Activated naive CD4-positive, alpha-beta T cell treated with anti-CD3 and anti-CD28 coated beads, Interleukin-2, amount 50 U/mL, for 24 hours (primary cell): Measurements from ENCODE around the gene UNC50.

Experiments
- H3K27ac Mint-ChIP-seq: one replicate; pipeline ENCODE4 v1.8.0; 2021; ENCODE audit warnings: mild to moderate bottlenecking, mixed read lengths
- H3K27me3 Mint-ChIP-seq: one replicate; pipeline ENCODE4 v1.8.0; 2021; ENCODE audit warnings: mixed read lengths
- H3K36me3 Mint-ChIP-seq: one replicate; pipeline ENCODE4 v1.8.0; 2021; ENCODE audit warnings: mixed read lengths
- H3K4me1 Mint-ChIP-seq: one replicate; pipeline ENCODE4 v1.8.0; 2021; ENCODE audit warnings: mixed read lengths
- H3K4me3 Mint-ChIP-seq: one replicate; pipeline ENCODE4 v1.8.0; 2021; ENCODE audit warnings: mild to moderate bottlenecking, mixed read lengths
- H3K9me3 Mint-ChIP-seq: one replicate; pipeline ENCODE4 v1.8.0; 2021; ENCODE audit warnings: mixed read lengths

Gene UNC50, protein sequence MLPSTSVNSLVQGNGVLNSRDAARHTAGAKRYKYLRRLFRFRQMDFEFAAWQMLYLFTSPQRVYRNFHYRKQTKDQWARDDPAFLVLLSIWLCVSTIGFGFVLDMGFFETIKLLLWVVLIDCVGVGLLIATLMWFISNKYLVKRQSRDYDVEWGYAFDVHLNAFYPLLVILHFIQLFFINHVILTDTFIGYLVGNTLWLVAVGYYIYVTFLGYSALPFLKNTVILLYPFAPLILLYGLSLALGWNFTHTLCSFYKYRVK

DNA sequence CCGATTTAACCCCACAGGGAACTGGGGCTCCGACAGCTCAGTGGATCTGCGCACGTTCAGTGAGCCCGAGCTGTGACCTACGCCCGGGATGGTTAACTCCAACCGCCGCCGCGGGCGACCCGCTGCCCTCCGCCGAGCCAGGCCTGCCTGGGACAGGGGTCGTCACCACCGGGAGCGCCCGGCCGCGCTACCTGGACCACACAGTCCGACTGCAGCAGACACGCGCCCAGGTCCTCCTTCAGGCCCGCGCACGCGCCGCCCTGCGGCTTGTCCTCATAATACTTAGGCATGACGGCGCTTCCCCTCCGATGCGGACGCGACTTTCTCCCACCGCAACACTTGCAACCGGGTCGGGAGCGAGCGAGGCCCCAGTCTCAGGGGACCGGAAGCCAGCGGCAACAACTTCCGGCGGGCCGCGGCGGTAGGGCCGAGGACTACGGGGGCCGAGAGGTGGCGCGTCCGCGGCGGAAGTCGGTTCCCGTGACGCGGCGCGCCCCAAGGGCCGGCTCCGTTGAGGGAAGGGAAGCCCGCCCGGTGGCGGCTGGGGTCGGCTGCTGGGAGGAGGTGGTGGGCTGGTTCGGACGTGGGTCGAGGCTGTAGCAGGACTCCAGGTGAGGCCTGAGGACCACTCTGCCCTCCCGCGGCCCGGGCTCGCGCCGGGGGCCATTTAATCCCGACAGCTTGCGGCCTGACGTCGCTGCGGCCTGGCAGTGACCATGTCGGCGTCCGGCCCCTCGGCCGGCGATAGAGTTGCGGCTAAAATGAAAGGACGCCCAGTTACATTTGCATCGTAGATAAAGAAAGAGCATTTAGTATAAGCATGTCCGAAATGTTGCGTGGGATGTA, at the start of gene UNC50, which contains the start of gene COA5:
Gene UNC50, plus strand, starts transcription at position 474 of the 846 bp plus-strand sequence. CDS start 1,171 bp downstream, outside the sequence.
Gene COA5, minus strand, starts transcription at position 397 of the 846 bp plus-strand sequence. Its CDS starts 107 bp downstream, at position 290.
- Mint-ChIP-seq H3K36me3 (peaks cover 15% of the 10 kb centered on the region), H3K4me3 (peak within 1 kb of the TSS; percentile 91), H3K27me3 (no peaks in the 10 kb centered on the region), H3K27ac (peak within 1 kb of the TSS; percentile 93), H3K9me3 (no peaks in the 10 kb centered on the region), H3K4me1 (peaks cover 73% of the 10 kb centered on the region)

DNA sequence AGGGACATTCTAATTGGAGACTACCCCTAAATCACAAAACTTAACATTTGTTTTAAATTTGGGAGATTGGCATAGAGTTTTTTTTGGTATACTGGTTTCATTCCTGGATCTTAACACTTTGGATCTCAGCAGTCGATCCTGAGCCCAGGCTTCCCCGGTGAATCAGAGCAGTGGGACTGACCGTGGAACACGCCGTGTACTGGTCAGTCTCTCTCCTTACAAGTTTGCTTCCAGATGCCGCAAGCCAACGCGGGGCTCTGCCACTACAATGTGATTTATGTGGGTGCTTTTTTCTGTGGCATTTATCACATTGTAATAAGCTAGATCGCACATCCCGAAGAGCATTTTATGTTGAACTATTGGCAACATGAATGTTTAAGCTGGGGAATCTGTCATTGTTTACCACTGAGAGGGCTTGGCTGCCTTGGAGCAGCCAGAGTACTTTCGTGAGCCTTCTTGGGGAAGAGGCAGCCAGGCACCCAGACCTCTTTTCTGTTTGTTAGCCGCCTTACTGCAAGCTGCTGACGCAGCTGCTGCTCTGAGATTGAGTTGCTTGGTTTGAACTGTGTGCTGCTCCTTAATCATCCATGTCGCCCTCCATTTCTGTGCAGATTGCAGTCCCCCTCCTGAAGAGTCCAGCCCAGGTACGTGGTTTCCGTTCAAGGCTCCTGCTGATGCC, 49.4 kb upstream of the UNC50 start:
- Mint-ChIP-seq H3K36me3 (peaks cover 7% of the 10 kb centered on the region), H3K4me1 (peaks cover 28% of the 10 kb centered on the region), H3K4me3 (no peak overlapping the region), H3K9me3 (no peaks in the 10 kb centered on the region), H3K27me3 (no peaks in the 10 kb centered on the region), H3K27ac (peak overlapping the region; percentile 66)

DNA sequence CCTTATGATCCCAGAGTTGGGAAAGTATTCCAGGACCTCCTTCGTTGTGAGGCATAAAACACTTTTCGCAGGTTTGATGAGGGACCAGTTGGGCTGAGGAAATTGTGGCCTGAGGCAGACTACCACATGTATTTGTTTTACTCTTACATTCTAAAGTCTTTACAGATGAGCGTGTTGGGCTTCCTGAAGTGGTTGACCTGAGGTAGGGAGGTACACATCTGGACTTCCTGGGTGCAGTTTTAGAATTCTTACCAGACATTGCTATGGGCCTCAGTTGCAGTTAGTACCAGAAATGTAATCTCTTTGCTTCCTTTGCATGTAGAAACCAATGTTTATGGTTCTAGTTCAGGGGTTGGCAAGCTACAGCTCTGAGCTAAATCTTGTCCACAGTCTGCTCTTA, 48.8 kb upstream of the UNC50 start:
- no peak overlapping the region for H3K4me3 Mint-ChIP-seq
- no peaks in the 10 kb centered on the region for H3K9me3 Mint-ChIP-seq
- no peaks in the 10 kb centered on the region for H3K27me3 Mint-ChIP-seq
- peaks cover 7% of the 10 kb centered on the region for H3K36me3 Mint-ChIP-seq
- peaks cover 28% of the 10 kb centered on the region for H3K4me1 Mint-ChIP-seq
- H3K27ac Mint-ChIP-seq, result no peak overlapping the region

DNA sequence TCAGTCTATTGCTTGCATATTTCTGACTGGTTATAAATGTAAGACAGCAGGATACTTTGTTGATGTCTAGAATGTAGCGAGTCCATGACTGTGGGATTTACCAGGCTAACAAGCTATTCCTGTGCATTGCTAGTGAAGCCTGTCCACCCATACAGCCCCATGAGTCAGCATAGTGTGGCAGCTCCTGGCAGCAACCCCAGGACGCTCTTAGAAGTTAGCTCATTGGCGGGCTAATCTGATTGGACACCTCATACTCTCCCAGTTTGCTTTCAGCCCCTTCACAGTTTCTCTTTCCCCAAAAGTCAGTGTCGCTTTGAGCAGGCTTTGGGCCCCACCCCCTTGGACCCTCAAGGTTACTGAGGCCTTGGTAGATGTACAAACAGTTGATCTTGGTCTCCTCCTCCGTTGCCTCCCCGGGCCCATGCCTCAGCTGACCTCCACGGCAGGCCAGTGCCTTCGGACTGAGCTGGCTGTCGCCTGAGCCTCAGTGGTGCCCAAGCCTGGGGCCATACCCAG, 48.1 kb upstream of the UNC50 start:
- Mint-ChIP-seq H3K36me3 (peaks cover 2% of the 10 kb centered on the region), H3K9me3 (no peaks in the 10 kb centered on the region), H3K4me3 (no peak overlapping the region), H3K27me3 (no peaks in the 10 kb centered on the region), H3K27ac (peak overlapping the region; percentile 84), H3K4me1 (peaks cover 22% of the 10 kb centered on the region)

DNA sequence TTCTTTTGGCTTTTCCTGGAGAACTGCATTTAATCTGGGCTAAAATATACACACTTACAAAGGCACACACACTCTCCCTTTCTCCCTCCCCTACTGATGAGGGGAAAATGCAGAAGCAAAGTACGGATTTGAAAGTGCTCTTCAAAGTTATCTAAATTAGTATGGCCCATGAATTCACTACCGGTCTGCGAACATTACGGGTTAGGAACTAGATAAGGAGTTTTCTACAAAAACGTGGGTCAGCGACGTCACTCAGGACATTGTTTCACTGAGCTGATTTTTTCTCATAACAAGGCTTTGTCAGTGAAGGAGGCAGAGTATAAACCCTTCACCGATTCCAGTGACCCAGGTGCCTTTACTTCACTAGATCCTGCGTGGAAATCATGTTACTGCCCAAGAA, 47.4 kb upstream of the UNC50 start:
- no peak overlapping the region for H3K4me3 Mint-ChIP-seq
- no peaks in the 10 kb centered on the region for H3K27me3 Mint-ChIP-seq
- no peaks in the 10 kb centered on the region for H3K9me3 Mint-ChIP-seq
- H3K4me1 Mint-ChIP-seq, result peaks cover 15% of the 10 kb centered on the region
- H3K36me3 Mint-ChIP-seq, result peaks cover 2% of the 10 kb centered on the region
- H3K27ac Mint-ChIP-seq, result no peak overlapping the region

DNA sequence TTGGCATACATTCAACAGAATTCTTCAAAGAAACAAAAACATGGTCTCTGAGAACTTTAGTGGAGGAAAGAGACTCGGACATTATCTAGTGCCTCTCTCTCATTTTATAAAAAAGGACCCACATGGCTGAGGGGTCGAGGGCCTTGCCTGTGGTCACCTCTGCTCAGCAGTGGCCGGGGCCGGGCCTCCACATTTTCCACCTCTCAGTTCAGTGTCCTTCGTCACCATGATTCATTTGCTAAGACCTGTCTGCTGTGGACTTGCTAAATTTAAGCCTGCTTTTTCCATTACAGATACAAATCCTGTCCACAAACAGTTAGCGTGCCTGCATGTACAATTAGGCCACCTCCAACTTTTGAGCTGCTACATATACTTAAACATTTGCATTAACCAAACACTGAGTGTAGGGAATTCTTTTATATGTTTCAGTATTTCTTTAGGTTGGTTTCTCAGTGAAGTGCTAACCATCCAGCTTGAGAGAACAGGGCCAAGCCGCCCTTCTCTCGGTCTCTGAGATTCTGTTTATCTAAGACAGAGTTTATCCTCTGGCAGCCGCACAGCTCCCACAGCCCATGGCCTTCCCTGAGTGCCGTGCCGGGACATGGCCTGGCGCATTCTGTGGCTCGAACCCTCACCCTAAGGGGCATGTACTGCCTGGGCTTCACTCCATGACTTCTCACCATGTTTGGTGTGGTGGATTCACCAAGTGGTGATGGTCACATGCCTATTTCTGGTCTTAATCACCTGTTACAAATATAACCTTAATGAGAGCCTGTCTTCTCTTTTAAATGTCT, 46.3 kb upstream of the UNC50 start:
- peaks cover 2% of the 10 kb centered on the region for H3K36me3 Mint-ChIP-seq
- H3K4me1 Mint-ChIP-seq, result peaks cover 6% of the 10 kb centered on the region
- no peaks in the 10 kb centered on the region for H3K9me3 Mint-ChIP-seq
- H3K27ac Mint-ChIP-seq, result no peak overlapping the region
- no peak overlapping the region for H3K4me3 Mint-ChIP-seq
- H3K27me3 Mint-ChIP-seq, result no peaks in the 10 kb centered on the region

DNA sequence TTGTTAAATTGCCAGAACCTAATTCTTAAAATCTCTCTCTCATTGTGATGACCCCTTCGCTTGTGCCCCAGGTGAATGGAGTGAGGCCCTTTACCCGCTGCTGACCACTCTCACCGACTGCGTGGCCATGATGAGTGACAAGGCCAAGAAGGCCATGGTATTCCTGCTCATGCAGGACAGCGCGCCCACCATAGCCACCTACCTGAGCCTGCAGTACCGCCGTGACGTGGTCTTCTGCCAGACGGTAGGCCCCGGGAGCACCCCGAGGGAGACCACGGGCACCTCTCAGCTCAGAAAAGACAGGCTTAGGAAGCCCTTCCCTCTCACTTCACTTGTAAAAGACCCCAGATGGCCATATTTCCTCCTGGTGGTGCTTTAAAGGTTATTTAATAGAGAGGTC, 45.0 kb upstream of the UNC50 start:
- Mint-ChIP-seq H3K27me3 (no peaks in the 10 kb centered on the region), H3K4me1 (peaks cover 6% of the 10 kb centered on the region), H3K27ac (no peak overlapping the region), H3K36me3 (peaks cover 4% of the 10 kb centered on the region), H3K4me3 (no peak overlapping the region), H3K9me3 (no peaks in the 10 kb centered on the region)

DNA sequence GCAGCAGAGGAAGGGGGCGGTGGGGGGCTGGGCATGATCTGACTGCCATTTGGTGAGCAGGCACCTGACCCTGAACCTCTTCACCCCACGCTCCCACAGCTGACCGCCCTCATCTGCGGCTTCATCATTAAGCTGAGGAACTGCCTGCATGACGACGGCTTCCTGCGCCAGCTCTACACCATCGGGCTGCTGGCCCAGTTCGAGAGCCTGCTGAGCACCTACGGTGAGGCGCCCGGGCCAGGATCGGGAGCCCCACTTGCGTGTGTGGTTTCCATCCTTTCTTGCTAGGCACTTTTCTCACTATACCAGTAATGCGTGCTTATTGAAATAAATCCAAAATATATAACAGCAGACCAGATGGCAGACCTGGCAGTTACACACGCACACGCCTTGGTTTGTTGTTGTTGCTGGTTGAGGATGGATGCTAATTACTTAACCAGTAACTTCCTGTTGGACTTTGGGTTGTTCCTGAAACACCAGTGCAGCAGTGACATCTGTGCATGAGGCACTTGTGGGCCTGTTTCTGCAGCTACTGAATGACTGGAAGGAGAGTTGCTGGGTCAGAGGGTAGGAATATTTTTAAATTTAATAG, 43.8 kb upstream of the UNC50 start:
- no peak overlapping the region for H3K27ac Mint-ChIP-seq
- H3K4me1 Mint-ChIP-seq, result no peaks in the 10 kb centered on the region
- no peak overlapping the region for H3K4me3 Mint-ChIP-seq
- H3K27me3 Mint-ChIP-seq, result no peaks in the 10 kb centered on the region
- peaks cover 7% of the 10 kb centered on the region for H3K36me3 Mint-ChIP-seq
- H3K9me3 Mint-ChIP-seq, result no peaks in the 10 kb centered on the region

DNA sequence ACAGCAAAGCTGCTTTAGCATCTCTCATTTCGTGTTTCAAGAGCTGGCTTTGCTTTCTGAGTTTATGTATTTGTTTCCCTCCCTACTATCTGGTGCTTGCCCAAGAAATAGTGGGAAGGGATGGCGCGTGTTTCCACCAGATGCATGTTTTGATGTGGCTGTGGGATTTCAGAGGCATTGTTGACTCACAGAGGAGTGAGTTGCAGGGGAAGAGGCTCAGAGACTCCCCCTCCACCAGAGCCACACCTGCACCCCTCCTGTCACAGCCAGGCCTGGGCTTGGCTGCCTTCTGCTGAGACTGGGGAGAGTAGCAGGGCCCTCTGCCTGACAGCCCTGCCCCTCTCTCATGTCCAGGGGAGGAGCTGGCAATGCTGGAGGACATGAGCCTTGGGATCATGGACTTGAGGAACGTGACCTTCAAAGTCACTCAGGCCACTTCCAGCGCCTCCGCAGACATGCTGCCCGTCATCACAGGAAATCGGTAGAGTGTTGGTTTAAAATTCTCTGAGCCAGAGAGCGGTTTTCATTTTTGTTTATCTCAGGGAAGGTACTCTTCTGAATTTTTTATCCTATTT, 43.0 kb upstream of the UNC50 start:
- Mint-ChIP-seq H3K36me3 (peaks cover 11% of the 10 kb centered on the region), H3K9me3 (no peaks in the 10 kb centered on the region), H3K4me3 (no peak overlapping the region), H3K27me3 (no peaks in the 10 kb centered on the region), H3K4me1 (no peaks in the 10 kb centered on the region), H3K27ac (no peak overlapping the region)

DNA sequence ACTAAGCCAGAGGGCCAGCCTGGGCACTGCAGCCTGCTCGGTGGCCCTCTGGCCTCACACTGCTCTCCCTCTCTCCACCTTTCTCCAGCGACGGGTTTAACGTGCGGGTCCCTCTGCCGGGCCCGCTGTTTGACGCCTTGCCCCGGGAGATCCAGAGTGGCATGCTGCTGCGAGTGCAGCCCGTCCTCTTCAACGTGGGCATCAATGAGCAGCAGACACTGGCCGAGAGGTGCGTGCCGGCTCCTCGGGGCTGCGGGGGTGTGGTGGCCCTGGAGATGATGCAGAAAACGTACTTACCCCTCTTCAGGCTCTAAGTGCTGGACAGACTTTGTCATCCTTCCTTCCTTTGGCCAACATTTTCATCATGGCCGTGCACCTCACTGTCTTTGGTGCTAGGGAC, 42.4 kb upstream of the UNC50 start:
- H3K27me3 Mint-ChIP-seq, result no peaks in the 10 kb centered on the region
- H3K36me3 Mint-ChIP-seq, result peaks cover 11% of the 10 kb centered on the region
- no peaks in the 10 kb centered on the region for H3K9me3 Mint-ChIP-seq
- no peak overlapping the region for H3K4me3 Mint-ChIP-seq
- no peaks in the 10 kb centered on the region for H3K4me1 Mint-ChIP-seq
- H3K27ac Mint-ChIP-seq, result no peak overlapping the region

DNA sequence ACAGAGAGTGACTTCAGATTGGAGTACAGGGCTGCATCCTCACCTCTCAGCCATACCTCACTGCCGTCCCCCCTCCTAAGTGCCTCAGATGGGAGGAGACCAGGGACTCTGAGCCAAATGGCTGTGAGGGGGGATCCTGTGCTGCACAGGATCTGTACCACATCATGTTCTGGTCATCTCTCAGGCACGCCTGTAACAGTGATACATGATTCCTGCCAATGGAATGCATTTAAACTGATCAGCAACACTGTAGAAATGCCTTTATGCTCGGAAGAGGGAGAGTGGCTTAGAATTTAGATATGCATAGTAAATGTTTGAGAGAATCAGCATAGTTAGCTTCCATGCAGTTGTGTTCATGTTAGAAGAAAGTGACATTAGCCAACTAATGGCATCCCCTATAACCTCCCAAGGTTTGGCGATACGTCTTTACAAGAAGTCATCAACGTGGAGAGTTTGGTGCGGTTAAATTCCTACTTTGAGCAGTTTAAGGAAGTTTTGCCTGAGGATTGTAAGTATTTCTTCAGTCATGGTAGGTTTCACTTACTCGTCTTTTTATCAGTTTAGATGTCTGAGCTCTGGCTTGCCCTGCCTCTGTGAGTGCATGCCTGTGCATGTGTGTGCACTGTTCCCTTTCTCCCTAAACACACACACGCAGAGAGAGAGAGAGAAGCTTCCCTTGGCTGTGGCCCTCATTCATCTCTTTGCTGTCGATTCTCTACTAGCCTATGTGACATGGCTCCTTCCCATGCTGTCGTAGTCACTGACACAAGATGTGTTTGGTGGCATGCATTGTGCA, 40.0 kb upstream of the UNC50 start:
- no peak overlapping the region for H3K27ac Mint-ChIP-seq
- peaks cover 11% of the 10 kb centered on the region for H3K36me3 Mint-ChIP-seq

DNA sequence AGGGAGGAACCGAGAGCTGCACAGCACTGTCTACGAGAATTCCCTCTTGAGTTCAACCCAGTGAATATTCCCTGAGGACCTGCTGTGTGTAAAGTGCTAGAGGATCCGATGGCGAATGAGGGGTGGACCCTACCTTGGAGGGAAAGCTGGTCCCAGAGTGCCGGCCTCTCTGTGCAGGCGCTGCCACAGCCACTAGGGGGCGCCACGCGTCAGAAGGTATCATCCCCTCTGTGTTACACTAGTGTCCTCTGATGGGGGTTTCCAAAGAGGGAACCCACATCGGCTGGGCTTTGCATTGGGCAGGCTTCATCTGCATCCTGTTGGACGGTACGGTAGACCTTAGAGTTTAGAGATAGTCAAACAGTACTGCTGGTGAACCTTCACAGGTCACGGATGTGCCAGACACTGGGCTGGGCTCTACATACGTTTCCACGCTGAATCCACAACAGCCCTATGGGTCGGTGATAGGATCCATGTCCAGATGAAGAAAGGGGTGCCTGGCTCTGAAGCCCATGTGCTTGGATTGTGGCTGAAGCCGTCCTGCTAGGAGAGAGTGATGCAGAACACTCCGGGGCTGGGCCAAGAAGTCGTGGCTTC, 39.1 kb upstream of the UNC50 start:
- no peak overlapping the region for H3K4me3 Mint-ChIP-seq
- no peaks in the 10 kb centered on the region for H3K4me1 Mint-ChIP-seq
- no peak overlapping the region for H3K27ac Mint-ChIP-seq
- no peaks in the 10 kb centered on the region for H3K9me3 Mint-ChIP-seq
- H3K27me3 Mint-ChIP-seq, result no peaks in the 10 kb centered on the region
- peaks cover 14% of the 10 kb centered on the region for H3K36me3 Mint-ChIP-seq

More for the DNA sequence above, 40.0 kb upstream of the UNC50 start:
- Mint-ChIP-seq H3K9me3 (no peaks in the 10 kb centered on the region), H3K4me1 (no peaks in the 10 kb centered on the region), H3K4me3 (no peak overlapping the region), H3K27me3 (no peaks in the 10 kb centered on the region)

DNA sequence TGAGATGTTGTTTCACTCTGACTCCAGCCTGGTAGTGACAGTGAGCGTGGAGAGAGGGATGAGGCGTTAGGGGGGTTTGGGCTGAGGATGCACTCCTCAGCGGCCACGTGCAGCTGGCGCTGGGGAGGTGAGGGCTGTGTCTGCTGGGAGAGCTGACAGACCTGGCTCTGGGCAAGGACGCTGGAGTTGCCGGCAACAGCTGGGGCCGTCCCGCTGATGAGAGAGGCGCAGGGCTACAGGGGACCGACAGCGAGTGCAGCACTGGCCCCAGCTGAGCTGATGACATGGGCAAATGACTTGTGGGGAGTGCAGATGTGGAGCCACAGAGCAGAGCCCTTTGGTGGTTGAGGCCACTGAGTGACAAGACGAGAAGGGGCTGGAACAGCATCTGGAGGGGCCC, 38.5 kb upstream of the UNC50 start:
- Mint-ChIP-seq H3K27me3 (no peaks in the 10 kb centered on the region), H3K4me1 (no peaks in the 10 kb centered on the region), H3K36me3 (peaks cover 14% of the 10 kb centered on the region), H3K4me3 (no peak overlapping the region), H3K27ac (no peak overlapping the region), H3K9me3 (no peaks in the 10 kb centered on the region)
